Measurements from ENCODE around the gene ZBED6. TPM values are rescaled to one million over a fixed set of nuclear protein-coding genes. Genes with fewer than 3 reads are reported as not detected.

The ZBED6 gene
- total RNA-seq = 6.1 and 12.1 TPM in 2 replicates

GRCh38 chr1:203795441-203796235, at the start of gene ZBED6, which contains the start of gene ZC3H11A:
Gene ZBED6, plus strand, starts transcription at chr1:203795623. Its CDS starts 1,900 bp downstream, at chr1:203797523.
Gene ZC3H11A, plus strand, starts transcription at chr1:203795623. Its CDS starts 21,448 bp downstream, at chr1:203817071.

GRCh38 chr1:203765029-203765837, 30.2 kb upstream of the ZBED6 start, which contains the start of gene LAX1:
Gene LAX1, plus strand, starts transcription at chr1:203765183. Its CDS starts 383 bp downstream, at chr1:203765566.

Other genes with a start within 250 kb of the ZBED6 start
- 79.3 and 85.8 TPM in 2 replicates for gene ATP2B4, start 168.8 kb upstream of the ZBED6 start, total RNA-seq
- not detected in 2 replicates for gene LAX1, start 30.4 kb upstream of the ZBED6 start, total RNA-seq
- gene ZC3H11A, start within 50 bp of the ZBED6 start, total RNA-seq = 45.3 and 60.1 TPM in 2 replicates
- gene SNRPE, start 66.0 kb downstream of the ZBED6 start, total RNA-seq = 81.0 and 82.6 TPM in 2 replicates

Data from myometrial cell (primary cell).